ENCODE measurements around the gene ATAD3B. TPM values are rescaled to one million over a fixed set of nuclear protein-coding genes. Genes with fewer than 3 reads are reported as not detected.

The ATAD3B gene
- total RNA-seq, 1 experiment from 2014 or later = 62.9 TPM

GRCh38 chr1:1541956-1542765 lies 70.6 kb downstream of the ATAD3B start:
- ChIA-PET POLR2A (no interaction called here), CTCF (no interaction called here), RAD21 (ENCODE audit: low non-redundant PET in 1 of 2, low total read pairs in 2 of 2, uncharacterized antibody in 2 of 2, unreplicated experiment in 2 of 2) (no interaction called here)
- Histone ChIP-seq H3K9me2 (ENCODE audit: insufficient read depth) (no peaks in the 10 kb centered on the region), H4K20me1 (ENCODE audit: insufficient read depth) (no peaks in the 10 kb centered on the region), H3K4me2 (ENCODE audit: low read length) (no peak overlapping the region), H3K27me3 (ENCODE audit: insufficient read depth, low read length) (no peaks in the 10 kb centered on the region), H3K9ac (ENCODE audit: low read length) (no peak overlapping the region), H3K79me2 (ENCODE audit: insufficient read depth, low read length) (peaks cover 3% of the 10 kb centered on the region; the same call in 1 of the 2 replicates), H3K27ac (ENCODE audit: low read depth, low read length) (no peak overlapping the region), H3K36me3 (ENCODE audit: control insufficient read depth in 1 of 2, insufficient read depth in 2 of 2, low read length in 2 of 2) (0 out of 4 replicates have a peak, but pooled peaks cover 0 to 2% of the 10 kb centered on the region in 2 experiments), H3K4me1 (ENCODE audit: control insufficient read depth in 1 of 2, insufficient read depth in 2 of 2, low read length in 2 of 2) (no peaks in the 10 kb centered on the region), H3K4me3 (replicated peaks in 1 of 2; ENCODE audit: low read depth in 1 of 2, low read length in 2 of 2) (no peak overlapping the region), H3K9me3 (ENCODE audit: control insufficient read depth in 1 of 2, insufficient read depth in 1 of 2, low read depth in 1 of 2, low read length in 2 of 2) (no peaks in the 10 kb centered on the region), H2AFZ (ENCODE audit: low read depth, low read length, poor library complexity, severe bottlenecking) (no peak overlapping the region)
- ATAC-seq = no peak
- DNase-seq (ENCODE audit: low read depth, low spot score) = no peak
- BruUV-seq (replicated peaks) = no TSS peak
- TF ChIP-seq ZFX (IDR thresholded peaks at IDR 0.05) = no peak
- TF ChIP-seq POLR2AphosphoS5 (IDR thresholded peaks at IDR 0.05; ENCODE audit: low read depth, low read length) = no peak
- no peak for TF ChIP-seq SRF (IDR thresholded peaks at IDR 0.05; ENCODE audit: low read depth)
- TF ChIP-seq EZH2 (IDR thresholded peaks at IDR 0.05) = no peak
- no peak for TF ChIP-seq CEBPB (IDR thresholded peaks at IDR 0.05; ENCODE audit: low read depth)
- intact Hi-C loops (cut with micrococcal nuclease) = no loop called here

GRCh38 chr1:1542766-1543705 lies 71.5 kb downstream of the ATAD3B start:
- no peak overlapping the region for H3K4me2 ChIP-seq (ENCODE audit: low read length)
- no peak overlapping the region for H3K9ac ChIP-seq (ENCODE audit: low read length)
- H3K27me3 ChIP-seq (ENCODE audit: insufficient read depth, low read length) = no peaks in the 10 kb centered on the region
- ATAC-seq (0 out of 2 replicates have a peak, but pooled peaks have one; percentile 25), DNase-seq (ENCODE audit: low read depth, low spot score) (no peak)
- H3K4me1 ChIP-seq (ENCODE audit: control insufficient read depth in 1 of 2, insufficient read depth in 2 of 2, low read length in 2 of 2) = no peaks in the 10 kb centered on the region
- no peaks in the 10 kb centered on the region for H4K20me1 ChIP-seq (ENCODE audit: insufficient read depth)
- ChIA-PET POLR2A (no interaction called here), CTCF (no interaction called here), RAD21 (ENCODE audit: low non-redundant PET in 1 of 2, low total read pairs in 2 of 2, uncharacterized antibody in 2 of 2, unreplicated experiment in 2 of 2) (no interaction called here)
- 0 out of 4 replicates have a peak, but pooled peaks cover 0 to 2% of the 10 kb centered on the region in 2 experiments for H3K36me3 ChIP-seq (ENCODE audit: control insufficient read depth in 1 of 2, insufficient read depth in 2 of 2, low read length in 2 of 2)
- no peak for TF ChIP-seq ZFX (IDR thresholded peaks at IDR 0.05)
- no peak for TF ChIP-seq YY1 (IDR thresholded peaks at IDR 0.05; ENCODE audit: extremely low read depth, insufficient replicate concordance, low read depth, low read length)
- no peak for TF ChIP-seq RAD21 (IDR thresholded peaks at IDR 0.05; ENCODE audit: low read depth)
- no peak for TF ChIP-seq ATF3 (IDR thresholded peaks at IDR 0.05)
- intact Hi-C loops (cut with micrococcal nuclease) = no loop called here
- BruUV-seq (replicated peaks) = no TSS peak
- H3K9me2 ChIP-seq (ENCODE audit: insufficient read depth) = no peaks in the 10 kb centered on the region
- no peak overlapping the region for H3K4me3 ChIP-seq (replicated peaks in 1 of 2; ENCODE audit: low read depth in 1 of 2, low read length in 2 of 2)
- H3K9me3 ChIP-seq (ENCODE audit: control insufficient read depth in 1 of 2, insufficient read depth in 1 of 2, low read depth in 1 of 2, low read length in 2 of 2) = no peaks in the 10 kb centered on the region
- peaks cover 3% of the 10 kb centered on the region; the same call in 1 of the 2 replicates for H3K79me2 ChIP-seq (ENCODE audit: insufficient read depth, low read length)
- no peak overlapping the region for H3K27ac ChIP-seq (ENCODE audit: low read depth, low read length)
- no peak overlapping the region for H2AFZ ChIP-seq (ENCODE audit: low read depth, low read length, poor library complexity, severe bottlenecking)
